HG02610 (cell line): ENCODE data around the gene PGS1.
"Not testable (repeated sequence)": the region's sequence is repeated elsewhere in the genome, so short reads cannot be mapped to it uniquely, and the experiment has no call there.

Experiments
- ATAC-seq: cut with Tn5 transposase; IDR thresholded peaks from one replicate; pipeline ENCODE4 v1.9.1; 2021; ENCODE audit warnings: mild to moderate bottlenecking, moderate library complexity; ENCODE audit not compliant: unreplicated experiment

The PGS1 gene

GRCh38 chr17:78378225-78379130 is at the start of gene PGS1:
Gene PGS1 (plus strand): TSS chr17:78378649. CDS start chr17:78378666, 17 bp downstream.
- peak; percentile 48 for ATAC-seq

GRCh38 chr17:78329263-78330059 is 49.0 kb upstream of the PGS1 start:
- ATAC-seq, result no peak

- no peak for ATAC-seq
Observed at GRCh38 chr17:78330570-78331224, 47.8 kb upstream of the PGS1 start.

GRCh38 chr17:78331355-78331754 is 47.1 kb upstream of the PGS1 start:
- ATAC-seq, result not testable (repeated sequence)

- ATAC-seq, result no peak
Observed at GRCh38 chr17:78332991-78333390, 45.5 kb upstream of the PGS1 start.

- no peak for ATAC-seq
Observed at GRCh38 chr17:78335209-78335608, 43.2 kb upstream of the PGS1 start.

- peak; percentile 68 for ATAC-seq
Observed at GRCh38 chr17:78337244-78338109, 41.0 kb upstream of the PGS1 start.

- ATAC-seq, result no peak
Observed at GRCh38 chr17:78338486-78339259, 39.8 kb upstream of the PGS1 start.

- ATAC-seq, result no peak
Observed at GRCh38 chr17:78340183-78340955, 38.1 kb upstream of the PGS1 start.

- ATAC-seq, result no peak
Observed at GRCh38 chr17:78341559-78342448, 36.6 kb upstream of the PGS1 start.

- ATAC-seq, result no peak
Observed at GRCh38 chr17:78342449-78343186, 35.8 kb upstream of the PGS1 start.

GRCh38 chr17:78343187-78343542 is 35.3 kb upstream of the PGS1 start:
- no peak for ATAC-seq

- ATAC-seq, result no peak
Observed at GRCh38 chr17:78343543-78344201, 34.8 kb upstream of the PGS1 start.

GRCh38 chr17:78344666-78345065 is 33.8 kb upstream of the PGS1 start:
- no peak for ATAC-seq

GRCh38 chr17:78345172-78345571 is 33.3 kb upstream of the PGS1 start:
- no peak for ATAC-seq

- no peak for ATAC-seq
Observed at GRCh38 chr17:78345791-78346494, 32.5 kb upstream of the PGS1 start.
